HFF-Myc (cell line): ENCODE measurements around the gene HOXA11.
A peak's percentile ranks its signal among the peaks of the same experiment; 100 is the strongest.

Experiments used
- DNase-seq: peaks from one replicate; pipeline ENCODE4 v3.0.0-alpha.2; 2011; ENCODE audit warnings: low read depth; ENCODE audit errors: extremely low read depth
- H3K4me3 ChIP-seq: replicated peaks from 2 replicates; pipeline ENCODE4 v1.5.1; 2011; ENCODE audit warnings: low read depth, mild to moderate bottlenecking, control low read depth, low read length
- CTCF ChIP-seq: IDR thresholded peaks from 2 replicates; pipeline ENCODE4 v1.5.1; 2012; ENCODE audit warnings: mild to moderate bottlenecking, low read depth, low read length, control low read depth; ENCODE audit errors: missing control alignments

HOXA11 gene

GRCh38 chr7:27157702-27158431 lies 27.2 kb downstream of the HOXA11 start:
- TF ChIP-seq CTCF: no peak
- no peak overlapping the region for H3K4me3 ChIP-seq
- no peak for DNase-seq

GRCh38 chr7:27156916-27157701 lies 27.9 kb downstream of the HOXA11 start:
- peak overlapping the region; percentile 60 for H3K4me3 ChIP-seq
- no peak for TF ChIP-seq CTCF
- DNase-seq: no peak

- DNase-seq: no peak
- TF ChIP-seq CTCF: no peak
- H3K4me3 ChIP-seq: peak within 1 kb of the TSS; percentile 60
Observed at GRCh38 chr7:27156508-27156898, 28.5 kb downstream of the HOXA11 start, which contains the start of gene HOXA7. Gene HOXA7, minus strand, starts transcription at chr7:27156675. Its CDS starts 130 bp downstream, at chr7:27156545.

GRCh38 chr7:27155816-27156507 lies 29.1 kb downstream of the HOXA11 start:
- no peak for DNase-seq
- no peak for TF ChIP-seq CTCF
- peak overlapping the region; percentile 60 for H3K4me3 ChIP-seq

- DNase-seq: no peak
- H3K4me3 ChIP-seq: peak overlapping the region; percentile 60
- no peak for TF ChIP-seq CTCF
Observed at GRCh38 chr7:27154901-27155815, 29.9 kb downstream of the HOXA11 start.

GRCh38 chr7:27154369-27154768 lies 30.7 kb downstream of the HOXA11 start:
- no peak for TF ChIP-seq CTCF
- no peak for DNase-seq
- no peak overlapping the region for H3K4me3 ChIP-seq
